GM12878 (cell line): ENCODE data around the gene TRIM54.

ENCODE experiments used
- BCL3 ChIP-seq: IDR thresholded peaks from 2 replicates; pipeline ENCODE4 v1.6.1; 2011; ENCODE audit warnings: borderline replicate concordance, low read depth, mild to moderate bottlenecking, moderate library complexity, low read length; ENCODE audit not compliant: insufficient read depth, poor library complexity, severe bottlenecking
- EZH2 ChIP-seq: IDR thresholded peaks from 2 replicates; pipeline ENCODE4 v1.6.1; 2012; ENCODE audit warnings: low read depth, mild to moderate bottlenecking, control low read depth, inconsistent platforms, low read length, borderline replicate concordance; ENCODE audit not compliant: control insufficient read depth

GRCh38 chr2:27288610-27289009 is 6.4 kb downstream of the TRIM54 start:
- no peak for TF ChIP-seq BCL3
- TF ChIP-seq EZH2 = no peak
